Endothelial cell of umbilical vein (primary cell): ENCODE data around the gene TRDMT1. TPM values are rescaled to one million over a fixed set of nuclear protein-coding genes. Genes with fewer than 3 reads are reported as not detected.

ENCODE experiments used
- BruUV-seq: library from RNA; stranded (reverse); fragments of 400-500 nt; replicated peaks from 2 replicates; lab custom pipeline; 2021; lab: Mats Ljungman, UMichigan
- CTCF ChIA-PET: fragments of 300-600, 350-600 bp; sonication (Branson Sonifier 250); formaldehyde crosslinking; loops from one replicate; lab custom pipeline; 2021; ENCODE audit warnings: antibody characterized with exemption, inconsistent platforms; lab: Charles Lee
- POLR2A ChIA-PET: fragments of 300-600, 350-600 bp; sonication (Branson Sonifier 250); formaldehyde crosslinking; loops from one replicate; lab custom pipeline; 2021; ENCODE audit warnings: antibody characterized with exemption, inconsistent platforms; lab: Charles Lee
- DNase-seq: peaks from one replicate; pipeline ENCODE4 v3.0.0-alpha.2; 2011; ENCODE audit warnings: low read depth, low spot score
- FAIRE-seq: peaks from 2 replicates; lab custom pipeline; 2011; peaks lifted over from hg19 to GRCh38; lab: Jason Lieb, UNC
- H2AFZ ChIP-seq: 2 replicates; pipeline ENCODE4 v1.6.0; 2012; ENCODE audit warnings: low read depth, low read length, control low read depth, inconsistent platforms
- H3K27ac ChIP-seq: 2 replicates; pipeline ENCODE4 v1.5.1; 2011; ENCODE audit warnings: low read depth, mild to moderate bottlenecking, control low read depth, low read length, moderate library complexity; ENCODE audit not compliant: insufficient read depth
- H3K27me3 ChIP-seq, 2 experiments: 2 replicates each; pipeline versions ENCODE4 v1.6.0 to v1.6.1; 2011; ENCODE audit warnings: low read length in 2 of 2, mixed read lengths in 1 of 2; ENCODE audit not compliant: control insufficient read depth in 2 of 2, insufficient read depth in 2 of 2
- H3K36me3 ChIP-seq, 2 experiments: 2 replicates in 1 of 2; 3 replicates in 1 of 2; pipeline ENCODE4 v1.5.1; 2011; ENCODE audit warnings: low read length in 2 of 2, mild to moderate bottlenecking in 1 of 2, moderate library complexity in 1 of 2; ENCODE audit not compliant: control insufficient read depth in 2 of 2, insufficient read depth in 2 of 2; ENCODE audit errors: extremely low read depth in 1 of 2
- H3K4me1 ChIP-seq: 3 replicates; pipeline ENCODE4 v1.5.1; 2011; ENCODE audit warnings: mild to moderate bottlenecking, low read length; ENCODE audit not compliant: control insufficient read depth, insufficient read depth; ENCODE audit errors: extremely low read depth
- H3K4me2 ChIP-seq: 2 replicates; pipeline ENCODE4 v1.6.1; 2011; ENCODE audit warnings: low read length, control low read depth, mixed read lengths; ENCODE audit not compliant: insufficient read depth
- H3K4me3 ChIP-seq, 3 experiments: fragments of 200-600 bp in 1 of 3; sonication (generic), shearing (Covaris generic) in 1 of 3; replicated peaks in 1 of 3; 2 replicates each; pipeline ENCODE4 v1.5.1; 2011 to 2016; ENCODE audit warnings: control low read depth in 3 of 3, low read length in 3 of 3, mild to moderate bottlenecking in 2 of 3, inconsistent platforms in 1 of 3, low read depth in 1 of 3, moderate library complexity in 1 of 3; ENCODE audit not compliant: insufficient read depth in 1 of 3
- H3K79me2 ChIP-seq: 2 replicates; pipeline ENCODE4 v1.6.0; 2012; ENCODE audit warnings: low read length, inconsistent platforms; ENCODE audit not compliant: control insufficient read depth, insufficient read depth
- H3K9ac ChIP-seq: replicated peaks from 2 replicates; pipeline ENCODE3; 2011; ENCODE audit warnings: low read length, control low read depth; ENCODE audit not compliant: insufficient read depth; ENCODE audit errors: extremely low read depth
- H3K9me1 ChIP-seq: replicated peaks from 3 replicates; pipeline ENCODE4 v1.6.0; 2011; ENCODE audit warnings: mild to moderate bottlenecking, low read length; ENCODE audit not compliant: control insufficient read depth, insufficient read depth; ENCODE audit errors: extremely low read depth
- H3K9me3 ChIP-seq: replicated peaks from 2 replicates; pipeline ENCODE4 v1.5.1; 2012; ENCODE audit warnings: low read length, inconsistent platforms; ENCODE audit not compliant: control insufficient read depth, insufficient read depth
- H4K20me1 ChIP-seq: replicated peaks from 2 replicates; pipeline ENCODE3; 2011; ENCODE audit warnings: mild to moderate bottlenecking, low read length; ENCODE audit not compliant: control insufficient read depth, insufficient read depth; ENCODE audit errors: extremely low read depth
- CTCF ChIP-seq, 2 donors: IDR thresholded peaks; 1 replicate in 1 of 2; 2 replicates in 1 of 2; pipeline ENCODE4 v1.5.1; 2011; ENCODE audit warnings: low read length in 2 of 2, mild to moderate bottlenecking in 2 of 2, moderate library complexity in 2 of 2, control low read depth in 1 of 2, inconsistent platforms in 1 of 2, low read depth in 1 of 2; ENCODE audit not compliant: insufficient read depth in 1 of 2; ENCODE audit errors: extremely low read depth in 1 of 2
- EZH2 ChIP-seq: IDR thresholded peaks from 2 replicates; pipeline ENCODE4 v1.6.1; 2012; ENCODE audit warnings: borderline replicate concordance, low read depth, mild to moderate bottlenecking, moderate library complexity, low read length, inconsistent platforms; ENCODE audit not compliant: severe bottlenecking
- FOS ChIP-seq: IDR thresholded peaks from 2 replicates; pipeline ENCODE4 v1.6.1; 2011; ENCODE audit warnings: mild to moderate bottlenecking, low read length, moderate library complexity, borderline replicate concordance; ENCODE audit not compliant: insufficient read depth
- GATA2 ChIP-seq: IDR thresholded peaks from 2 replicates; pipeline ENCODE4 v1.7.0; 2011; ENCODE audit warnings: low read depth, mild to moderate bottlenecking, moderate library complexity, mixed read lengths, low read length; ENCODE audit not compliant: insufficient read length, insufficient read depth
- JUN ChIP-seq: IDR thresholded peaks from 2 replicates; pipeline ENCODE4 v1.6.1; 2011; ENCODE audit warnings: borderline replicate concordance, low read depth; ENCODE audit not compliant: insufficient read length, insufficient read depth
- MAX ChIP-seq: IDR thresholded peaks from 2 replicates; pipeline ENCODE4 v1.6.1; 2011; ENCODE audit not compliant: insufficient read depth, insufficient read length
- MYC ChIP-seq: IDR thresholded peaks from one replicate; pipeline ENCODE4 v1.6.1; 2011; ENCODE audit warnings: mild to moderate bottlenecking, low read depth, low read length
- POLR2A ChIP-seq: IDR thresholded peaks from 2 replicates; pipeline ENCODE4 v1.6.1; 2012; ENCODE audit warnings: low read depth, mild to moderate bottlenecking, control low read depth, low read length
- POLR2AphosphoS5 ChIP-seq: IDR thresholded peaks from 2 replicates; pipeline ENCODE4 v1.6.1; 2012; ENCODE audit warnings: low read depth, mild to moderate bottlenecking, control low read depth, low read length, moderate library complexity; ENCODE audit not compliant: insufficient read depth
- dilution Hi-C: fragments of 300-500 bp; cut with MboI; formaldehyde crosslinking; loops from one replicate; pipeline ENCODE4 v1.15.0; 2019; ENCODE audit warnings: low sequenced_read_pairs; ENCODE audit not compliant: extremely low pct_ligation_motif_present
- intact Hi-C: fragments of 100-400 bp; cut with micrococcal nuclease; formaldehyde crosslinking; loops from one replicate; pipeline ENCODE4 v1.10.0; 2022
- polyA plus RNA-seq, 4 experiments: library from polyadenylated mRNA; depleted of rRNA in 3 of 4; stranded (reverse) in 3 of 4; unstranded in 1 of 4; fragments of >200 nt; gene quantifications; 2 replicates each; pipeline versions ENCODE4 v1.2.1 to v1.2.3, GENCODE V29; 2011 to 2012; ENCODE audit warnings: missing spikeins in 1 of 4
- total RNA-seq: library from RNA; stranded (reverse); gene quantifications from 2 replicates; pipeline ENCODE4 v1.2.3, GENCODE V29; 2021

TRDMT1 gene
- total and polyA plus RNA-seq, 2 donors (not counting 3 experiments of a cell fraction or from before 2014, with no cell fraction given) = 10.0 to 12.3 TPM

GRCh38 chr10:17101257-17101909 lies 100.1 kb downstream of the TRDMT1 start:
- TSS peak; percentile 67 for BruUV-seq
- H3K27me3 ChIP-seq = no peaks in the 10 kb centered on the region
- H3K4me1 ChIP-seq = peaks cover 16% of the 10 kb centered on the region
- H3K27ac ChIP-seq = peak overlapping the region; percentile 65
- H3K9me3 ChIP-seq = no peaks in the 10 kb centered on the region
- peak; percentile 70 for DNase-seq
- no peak overlapping the region for H3K9ac ChIP-seq
- H3K4me2 ChIP-seq = peak overlapping the region; percentile 76
- H3K9me1 ChIP-seq = no peaks in the 10 kb centered on the region
- intact Hi-C loops = loop anchor here (1.0 to 2.0 kb wide), 5 partner anchors 39 to 249 kb away; partner anchors contain the start of gene TRDMT1
- H3K36me3 ChIP-seq = no peaks in the 10 kb centered on the region
- H4K20me1 ChIP-seq = no peaks in the 10 kb centered on the region
- peak; percentile 26 for FAIRE-seq
- ChIA-PET POLR2A (no interaction called here), CTCF (interaction anchor here (1.0 kb wide), 1 partner anchor 23 kb away, joined by 4 read pairs; no protein-coding TSS in a partner anchor)
- H3K79me2 ChIP-seq = no peaks in the 10 kb centered on the region
- peak; percentile 11 for TF ChIP-seq FOS
- no peak for TF ChIP-seq EZH2
- dilution Hi-C loops = no loop called here
- H2AFZ ChIP-seq = peak overlapping the region; percentile 73
- H3K4me3 ChIP-seq = no peak overlapping the region

GRCh38 chr10:17100586-17100985 lies 100.9 kb downstream of the TRDMT1 start:
- no TSS peak for BruUV-seq
- no peaks in the 10 kb centered on the region for H3K9me1 ChIP-seq
- intact Hi-C loops = loop anchor here (2.0 kb wide), 3 partner anchors 38 to 248 kb away; no protein-coding TSS in a partner anchor
- H4K20me1 ChIP-seq = no peaks in the 10 kb centered on the region
- H3K4me1 ChIP-seq = peaks cover 16% of the 10 kb centered on the region
- CTCF ChIA-PET = interaction anchor here (1.3 kb wide), 1 partner anchor 9 kb away, joined by 3 read pairs; no protein-coding TSS in a partner anchor
- no peak overlapping the region for H3K9ac ChIP-seq
- H3K4me3 ChIP-seq = no peak overlapping the region
- H3K27ac ChIP-seq = no peak overlapping the region
- no peak overlapping the region for H2AFZ ChIP-seq
- no peaks in the 10 kb centered on the region for H3K9me3 ChIP-seq
- no peaks in the 10 kb centered on the region for H3K27me3 ChIP-seq
- DNase-seq (peak; percentile 47), FAIRE-seq (no peak)
- H3K79me2 ChIP-seq = no peaks in the 10 kb centered on the region
- dilution Hi-C loops = no loop called here
- H3K36me3 ChIP-seq = no peaks in the 10 kb centered on the region
- peak overlapping the region; percentile 76 for H3K4me2 ChIP-seq
- TF ChIP-seq FOS (no peak), EZH2 (no peak), CTCF (IDR thresholded peaks at IDR 0.05; ENCODE audit: extremely low read depth in 1 of 2, insufficient read depth in 1 of 2, low read depth in 1 of 2, low read length in 2 of 2) (no peak), JUN (no peak), POLR2AphosphoS5 (no peak), MAX (no peak), GATA2 (no peak), POLR2A (no peak), MYC (no peak)
- POLR2A ChIA-PET = no interaction called here
